HUDEP-2 (cell line): ENCODE measurements around the gene NCKAP1.
"Not testable (repeated sequence)": the region's sequence is repeated elsewhere in the genome, so short reads cannot be mapped to it uniquely, and the experiment has no call there.

Experiments used
- DNase-seq, 76 experiments: peaks; one replicate each; lab custom pipeline; 2025; ENCODE audit not compliant: unreplicated experiment in 76 of 76; lab: John Stamatoyannopoulos, UW

NCKAP1 gene

GRCh38 chr2:183009249-183009899 lies 28.9 kb downstream of the NCKAP1 start:
- no peak for DNase-seq

- no peak for DNase-seq
Observed at GRCh38 chr2:183001948-183002347, 36.3 kb downstream of the NCKAP1 start.

- DNase-seq, result no peak
Observed at GRCh38 chr2:183000846-183001245, 37.4 kb downstream of the NCKAP1 start.

GRCh38 chr2:182999348-183000028 lies 38.8 kb downstream of the NCKAP1 start:
- DNase-seq, result no peak

- DNase-seq, result no peak
Observed at GRCh38 chr2:182994228-182994912, 43.9 kb downstream of the NCKAP1 start.

- DNase-seq, result no peak
Observed at GRCh38 chr2:182982941-182983340, 55.3 kb downstream of the NCKAP1 start.

- DNase-seq, result not testable (repeated sequence)
Observed at GRCh38 chr2:182981475-182981874, 56.8 kb downstream of the NCKAP1 start.

- no peak for DNase-seq
Observed at GRCh38 chr2:182980652-182981051, 57.6 kb downstream of the NCKAP1 start.

- DNase-seq, result peak in 16 of 76 experiments; percentile 3 to 46 (median 14)
Observed at GRCh38 chr2:182980115-182980514, 58.1 kb downstream of the NCKAP1 start.

GRCh38 chr2:182977463-182977862 lies 60.8 kb downstream of the NCKAP1 start:
- DNase-seq, result no peak

GRCh38 chr2:182973441-182974352 lies 64.6 kb downstream of the NCKAP1 start:
- no peak for DNase-seq

- DNase-seq, result no peak
Observed at GRCh38 chr2:182972548-182972942, 65.7 kb downstream of the NCKAP1 start.

GRCh38 chr2:182971820-182972547 lies 66.3 kb downstream of the NCKAP1 start:
- no peak for DNase-seq

GRCh38 chr2:182970486-182970885 lies 67.8 kb downstream of the NCKAP1 start:
- DNase-seq, result no peak

GRCh38 chr2:182968493-182968892 lies 69.8 kb downstream of the NCKAP1 start:
- DNase-seq, result no peak

- not testable (repeated sequence) for DNase-seq
Observed at GRCh38 chr2:182966356-182966755, 71.9 kb downstream of the NCKAP1 start.

- no peak for DNase-seq
Observed at GRCh38 chr2:182962641-182963040, 75.6 kb downstream of the NCKAP1 start.

- not testable (repeated sequence) for DNase-seq
Observed at GRCh38 chr2:182960869-182961268, 77.4 kb downstream of the NCKAP1 start.

- DNase-seq, result no peak
Observed at GRCh38 chr2:182954789-182955188, 83.5 kb downstream of the NCKAP1 start.
